Esophagus muscularis mucosa (tissue), 4 donors: ENCODE measurements around the gene ERGIC1. TPM values are rescaled to one million over a fixed set of nuclear protein-coding genes. Genes with fewer than 3 reads are reported as not detected.
A peak's percentile ranks its signal among the peaks of the same experiment; 100 is the strongest.
"Not testable (repeated sequence)": the region's sequence is repeated elsewhere in the genome, so short reads cannot be mapped to it uniquely, and the experiment has no call there.

ENCODE experiments used
- DNase-seq: peaks from one replicate; pipeline ENCODE4 v3.0.0-alpha.2; 2017; ENCODE audit errors: extremely low spot score
- H3K27ac ChIP-seq, 4 donors: fragments of 200-600 bp; sonication (generic); replicated peaks in 1 of 4; 1 replicate in 3 of 4; 2 replicates in 1 of 4; pipeline ENCODE4 v1.5.1; 2016 to 2019; ENCODE audit warnings: mild to moderate bottlenecking in 1 of 4
- H3K27me3 ChIP-seq, 4 donors: fragments of 200-600 bp; sonication (generic); one replicate each; pipeline versions ENCODE4 v1.5.1 to v1.6.0; 2016 to 2019
- H3K36me3 ChIP-seq, 4 donors: fragments of 200-600 bp; sonication (generic); one replicate each; pipeline ENCODE4 v1.5.1; 2016 to 2019
- H3K4me1 ChIP-seq, 4 donors: fragments of 200-600 bp; sonication (generic); one replicate each; pipeline ENCODE4 v1.5.1; 2016 to 2019
- H3K4me3 ChIP-seq, 4 donors: fragments of 200-600 bp; sonication (generic); 1 replicate in 2 of 4; 2 replicates in 2 of 4; pipeline ENCODE4 v1.5.1; 2016 to 2019; ENCODE audit warnings: mild to moderate bottlenecking in 4 of 4, moderate library complexity in 1 of 4
- H3K9me3 ChIP-seq, 4 donors: fragments of 200-600 bp; sonication (generic); 1 replicate in 3 of 4; 2 replicates in 1 of 4; pipeline ENCODE4 v1.5.1; 2016 to 2019
- EP300 ChIP-seq: sonication (generic); formaldehyde crosslinking; IDR thresholded peaks from one replicate; pipeline ENCODE4 v1.6.1; 2017; ENCODE audit warnings: antibody characterized with exemption
- POLR2A ChIP-seq: fragments of 450-650 bp; IDR thresholded peaks from one replicate; pipeline ENCODE4 v1.6.1; 2017; ENCODE audit warnings: antibody characterized with exemption, moderate library complexity, mild to moderate bottlenecking, low read depth
- POLR2AphosphoS5 ChIP-seq, 2 donors: sonication (generic); formaldehyde crosslinking; IDR thresholded peaks; one replicate each; pipeline ENCODE4 v1.6.1; 2017; ENCODE audit warnings: antibody characterized with exemption in 2 of 2
- WGBS: methylation state at CpG from one replicate; pipeline ENCODE4 v1.1.5; 2018; 5-methylcytosine and 5-hydroxymethylcytosine counted together
- intact Hi-C: fragments of 100-400 bp; cut with DNase I; formaldehyde crosslinking; loops from one replicate; pipeline ENCODE4 v1.15.1; 2023
- total RNA-seq, 4 donors: library from RNA; depleted of rRNA; stranded (reverse); fragments of >200 nt; gene quantifications; one replicate each; pipeline versions ENCODE4 v1.1.0 to v1.2.1, GENCODE V29; 2016
- TF ChIP-seq, protein P1 (sequence below), 3 experiments: fragments of 200-600 bp in 2 of 3; fragments of 450-650 bp in 1 of 3; sonication (generic) in 2 of 3; IDR thresholded peaks; one replicate each; pipeline ENCODE4 v1.5.1; 2017 to 2019; ENCODE audit warnings: antibody characterized with exemption in 3 of 3, mild to moderate bottlenecking in 2 of 3, moderate library complexity in 1 of 3

ERGIC1 gene
- total RNA-seq, 4 donors from 2014 or later, result 105 to 161 (median 145) TPM

DNA sequence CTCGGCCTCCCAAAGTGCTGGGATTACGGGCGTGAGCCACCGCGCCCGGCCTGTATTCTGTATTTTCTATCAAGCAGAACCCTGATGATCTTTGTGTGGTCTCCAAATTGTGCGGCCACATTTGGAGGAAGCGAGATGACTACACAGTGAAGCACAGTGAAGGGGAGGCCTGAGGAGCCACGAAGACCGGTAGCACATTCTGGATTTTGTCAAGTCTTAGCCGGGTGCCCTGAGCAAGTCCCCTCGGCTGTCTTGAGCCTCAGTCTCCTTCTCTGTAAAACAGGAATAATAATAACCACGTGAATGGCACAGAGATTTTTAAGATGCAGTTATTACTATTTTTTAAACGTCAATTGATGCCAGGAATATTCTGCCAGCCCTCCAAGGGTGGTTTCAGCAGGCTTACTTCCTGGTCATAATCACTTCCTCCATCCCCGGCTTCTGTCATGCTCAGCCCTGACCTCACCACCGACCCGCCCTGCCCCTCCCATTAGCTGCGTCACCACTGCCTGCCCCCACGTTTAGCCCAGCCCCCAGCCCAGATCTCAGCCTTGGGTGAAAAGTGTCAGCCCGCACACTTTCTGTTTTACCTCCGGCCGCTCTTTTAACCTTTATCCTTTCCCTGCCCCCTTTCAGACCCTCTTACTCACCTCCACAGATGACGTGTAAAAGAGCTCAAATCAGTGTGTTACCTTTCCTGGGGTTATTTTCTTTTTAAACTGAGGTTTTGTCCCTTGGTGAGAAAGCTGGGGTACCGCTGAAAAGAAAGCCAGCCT is 27.0 kb upstream of the ERGIC1 start:
- Histone ChIP-seq H3K4me3 (peak overlapping the region; percentile 20 to 32 (median 22)), H3K9me3 (peaks cover 0 to 7% (median 3%) of the 10 kb centered on the region in 4 donors), H3K36me3 (no peaks in the 10 kb centered on the region), H3K27ac (peak overlapping the region; percentile 50 to 75 (median 60)), H3K4me1 (peaks cover 0 to 4% (median 2%) of the 10 kb centered on the region in 4 donors), H3K27me3 (no peaks in the 10 kb centered on the region)
- WGBS, result 69% methylated on average over 24 of the region's 24 CpGs
- intact Hi-C loops, result no loop called here
- DNase-seq, result peak; percentile 97
- peak; percentile 56 to 75 for TF ChIP-seq POLR2AphosphoS5 (IDR thresholded peaks at IDR 0.05)
- no peak for TF ChIP-seq POLR2A

DNA sequence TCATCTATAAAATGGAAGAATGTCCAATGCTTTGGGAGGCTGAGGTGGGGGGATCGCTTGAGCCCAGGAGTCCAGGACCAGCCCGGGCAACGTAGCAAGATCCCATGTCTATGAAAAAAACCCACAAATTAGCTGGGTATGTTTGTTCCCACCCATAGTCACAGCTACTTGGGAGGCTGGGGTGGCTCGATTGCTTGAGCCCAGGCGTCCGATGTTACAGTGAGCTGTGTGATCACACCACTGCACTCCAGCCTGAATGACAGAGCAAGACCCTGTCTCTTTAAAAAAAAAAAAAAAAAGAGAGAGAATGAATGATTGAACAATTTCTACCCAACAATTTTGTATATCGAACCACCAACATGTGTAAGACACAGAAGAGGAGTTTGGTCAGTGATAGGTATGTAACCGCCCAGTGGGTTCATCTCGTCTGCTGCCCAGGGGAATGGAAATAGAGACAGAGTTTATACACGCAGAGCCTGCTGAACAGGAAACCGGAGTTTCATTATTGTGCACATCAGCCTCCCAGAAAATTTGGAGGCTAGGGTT is 26.2 kb upstream of the ERGIC1 start:
- Histone ChIP-seq H3K4me3 (peak overlapping the region; percentile 20 to 32 (median 22)), H3K27ac (peak overlapping the region; percentile 14 to 75 (median 54)), H3K36me3 (no peaks in the 10 kb centered on the region), H3K27me3 (no peaks in the 10 kb centered on the region), H3K4me1 (peaks cover 0 to 4% (median 2%) of the 10 kb centered on the region in 4 donors), H3K9me3 (peaks cover 0 to 7% (median 3%) of the 10 kb centered on the region in 4 donors)
- no peak for DNase-seq
- WGBS, result 95% methylated on average over 11 of the region's 11 CpGs
- TF ChIP-seq EP300, result no peak
- intact Hi-C loops, result no loop called here

DNA sequence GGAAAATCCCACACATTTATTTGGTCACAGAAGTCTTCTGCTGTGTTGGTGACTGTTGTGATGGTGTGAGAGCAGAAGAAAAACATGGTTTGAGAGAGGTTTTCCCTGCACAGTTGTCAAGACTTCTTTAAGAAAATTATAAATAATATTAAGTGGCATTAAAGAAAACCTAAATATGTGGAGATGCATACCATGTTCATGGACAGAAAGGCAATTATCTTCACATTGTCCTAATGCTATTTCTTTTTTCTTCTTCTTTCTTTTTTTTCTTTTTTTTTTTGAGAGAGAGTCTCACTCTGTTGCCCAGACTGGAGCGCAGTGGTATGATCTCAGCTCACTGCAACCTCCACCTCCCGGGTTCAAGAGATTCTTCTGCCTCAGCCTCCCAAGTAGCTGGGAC is 24.3 kb upstream of the ERGIC1 start:
- H3K27ac ChIP-seq, result no peak overlapping the region
- TF ChIP-seq, protein P1, sequence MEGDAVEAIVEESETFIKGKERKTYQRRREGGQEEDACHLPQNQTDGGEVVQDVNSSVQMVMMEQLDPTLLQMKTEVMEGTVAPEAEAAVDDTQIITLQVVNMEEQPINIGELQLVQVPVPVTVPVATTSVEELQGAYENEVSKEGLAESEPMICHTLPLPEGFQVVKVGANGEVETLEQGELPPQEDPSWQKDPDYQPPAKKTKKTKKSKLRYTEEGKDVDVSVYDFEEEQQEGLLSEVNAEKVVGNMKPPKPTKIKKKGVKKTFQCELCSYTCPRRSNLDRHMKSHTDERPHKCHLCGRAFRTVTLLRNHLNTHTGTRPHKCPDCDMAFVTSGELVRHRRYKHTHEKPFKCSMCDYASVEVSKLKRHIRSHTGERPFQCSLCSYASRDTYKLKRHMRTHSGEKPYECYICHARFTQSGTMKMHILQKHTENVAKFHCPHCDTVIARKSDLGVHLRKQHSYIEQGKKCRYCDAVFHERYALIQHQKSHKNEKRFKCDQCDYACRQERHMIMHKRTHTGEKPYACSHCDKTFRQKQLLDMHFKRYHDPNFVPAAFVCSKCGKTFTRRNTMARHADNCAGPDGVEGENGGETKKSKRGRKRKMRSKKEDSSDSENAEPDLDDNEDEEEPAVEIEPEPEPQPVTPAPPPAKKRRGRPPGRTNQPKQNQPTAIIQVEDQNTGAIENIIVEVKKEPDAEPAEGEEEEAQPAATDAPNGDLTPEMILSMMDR (IDR thresholded peaks at IDR 0.05), result no peak
- TF ChIP-seq EP300 (no peak), POLR2A (no peak), POLR2AphosphoS5 (IDR thresholded peaks at IDR 0.05) (no peak)
- peaks cover 0 to 4% (median 2%) of the 10 kb centered on the region in 4 donors for H3K4me1 ChIP-seq
- H3K36me3 ChIP-seq, result no peaks in the 10 kb centered on the region
- WGBS, result 100% methylated on average over 2 of the region's 2 CpGs
- H3K4me3 ChIP-seq, result no peak overlapping the region
- peaks cover 0 to 7% (median 3%) of the 10 kb centered on the region in 4 donors for H3K9me3 ChIP-seq
- DNase-seq, result no peak
- H3K27me3 ChIP-seq, result no peaks in the 10 kb centered on the region
- intact Hi-C loops, result no loop called here

DNA sequence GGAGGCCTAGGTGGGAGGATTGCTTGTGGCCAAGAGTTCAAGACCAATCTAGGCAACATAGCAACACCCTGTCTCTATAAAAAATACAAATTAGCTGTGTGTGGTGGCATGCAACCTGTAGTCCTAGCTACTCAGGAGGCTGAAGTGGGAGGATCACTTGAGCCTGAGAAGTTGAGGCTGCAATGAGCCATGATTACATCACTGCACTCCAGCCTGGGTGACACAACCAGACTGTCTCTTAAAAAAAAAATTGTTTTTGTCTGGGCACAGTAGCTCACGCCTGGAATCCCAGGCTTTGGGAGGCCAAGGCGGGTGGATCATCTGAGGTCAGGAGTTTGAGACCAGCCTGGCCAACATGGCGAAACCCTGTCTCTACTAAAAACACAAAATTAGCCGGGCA is 23.1 kb upstream of the ERGIC1 start:
- intact Hi-C loops, H3K4me3 ChIP-seq, H3K4me1 ChIP-seq, H3K36me3 ChIP-seq, H3K9me3 ChIP-seq, H3K27me3 ChIP-seq, DNase-seq, H3K27ac ChIP-seq: not testable (repeated sequence)
- 91% methylated on average over 4 of the region's 4 CpGs for WGBS

DNA sequence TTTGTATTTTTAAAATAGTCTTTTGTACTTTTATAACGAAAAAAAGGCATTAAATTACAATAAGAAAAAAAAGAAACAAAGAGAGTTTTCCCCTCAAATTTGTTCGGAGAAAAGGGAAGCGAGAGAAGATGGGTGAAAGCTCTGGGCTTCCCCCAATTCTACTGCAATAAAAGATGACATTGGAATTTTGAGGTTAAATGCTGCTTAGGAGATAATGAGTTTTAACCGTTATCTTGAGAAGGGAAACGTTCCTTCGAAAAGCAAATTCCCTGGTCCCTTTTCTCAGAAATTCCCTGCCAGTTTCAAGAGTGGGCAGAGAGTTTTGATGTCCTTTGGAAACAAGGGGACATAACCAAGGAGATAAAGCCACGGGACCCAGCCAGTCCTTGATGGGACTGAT is 18.4 kb upstream of the ERGIC1 start:
- Histone ChIP-seq H3K27ac (no peak overlapping the region), H3K4me1 (peaks cover 7 to 20% (median 15%) of the 10 kb centered on the region in 4 donors), H3K9me3 (no peaks in the 10 kb centered on the region), H3K27me3 (no peaks in the 10 kb centered on the region), H3K4me3 (no peak overlapping the region), H3K36me3 (no peaks in the 10 kb centered on the region)
- DNase-seq, result no peak
- WGBS, result 84% methylated on average over 7 of the region's 7 CpGs
- intact Hi-C loops, result no loop called here
- TF ChIP-seq POLR2A, result no peak
- no peak for TF ChIP-seq POLR2AphosphoS5 (IDR thresholded peaks at IDR 0.05)
- no peak for TF ChIP-seq EP300
- TF ChIP-seq, protein P1 (IDR thresholded peaks at IDR 0.05), result no peak

DNA sequence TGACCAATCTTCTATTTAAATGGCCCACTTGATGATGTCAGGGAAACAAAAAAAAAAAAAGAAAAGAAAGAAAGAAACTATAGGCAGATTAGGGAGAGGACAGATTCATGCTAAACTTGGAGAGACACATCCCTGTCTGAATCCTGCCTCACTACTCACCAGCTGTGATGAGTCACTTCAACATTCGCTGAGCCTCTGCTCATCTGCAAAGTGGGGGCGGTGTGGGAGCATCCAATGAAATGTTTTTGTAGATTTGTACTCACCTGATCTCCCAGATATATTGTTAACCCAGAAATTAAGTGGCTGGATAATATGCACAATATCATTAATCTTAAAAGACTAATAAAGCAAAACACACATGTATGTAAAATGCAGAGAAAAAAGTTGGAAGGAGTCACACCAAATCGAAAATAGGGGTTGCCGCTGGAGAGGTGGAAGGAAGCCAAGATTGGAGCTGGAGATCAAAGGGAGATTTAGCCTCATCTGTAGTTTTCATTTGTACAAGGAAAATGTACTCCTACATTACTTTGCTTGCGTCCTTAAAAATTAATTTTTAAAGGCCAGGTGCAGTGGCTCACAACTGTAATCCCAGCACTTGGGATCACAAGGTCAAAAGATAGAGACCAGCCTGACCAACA is 17.0 kb upstream of the ERGIC1 start:
- 34% methylated on average over 5 of the region's 5 CpGs for WGBS
- Histone ChIP-seq H3K9me3 (no peaks in the 10 kb centered on the region), H3K36me3 (no peaks in the 10 kb centered on the region), H3K4me1 (peaks cover 7 to 20% (median 17%) of the 10 kb centered on the region in 4 donors), H3K27ac (no peak overlapping the region), H3K27me3 (no peaks in the 10 kb centered on the region), H3K4me3 (no peak overlapping the region)
- no peak for DNase-seq
- intact Hi-C loops, result no loop called here
- peak; percentile 22 to 29 for TF ChIP-seq POLR2AphosphoS5 (IDR thresholded peaks at IDR 0.05)
- TF ChIP-seq EP300, result no peak
